ENCODE data around the gene PTEN.

DNA sequence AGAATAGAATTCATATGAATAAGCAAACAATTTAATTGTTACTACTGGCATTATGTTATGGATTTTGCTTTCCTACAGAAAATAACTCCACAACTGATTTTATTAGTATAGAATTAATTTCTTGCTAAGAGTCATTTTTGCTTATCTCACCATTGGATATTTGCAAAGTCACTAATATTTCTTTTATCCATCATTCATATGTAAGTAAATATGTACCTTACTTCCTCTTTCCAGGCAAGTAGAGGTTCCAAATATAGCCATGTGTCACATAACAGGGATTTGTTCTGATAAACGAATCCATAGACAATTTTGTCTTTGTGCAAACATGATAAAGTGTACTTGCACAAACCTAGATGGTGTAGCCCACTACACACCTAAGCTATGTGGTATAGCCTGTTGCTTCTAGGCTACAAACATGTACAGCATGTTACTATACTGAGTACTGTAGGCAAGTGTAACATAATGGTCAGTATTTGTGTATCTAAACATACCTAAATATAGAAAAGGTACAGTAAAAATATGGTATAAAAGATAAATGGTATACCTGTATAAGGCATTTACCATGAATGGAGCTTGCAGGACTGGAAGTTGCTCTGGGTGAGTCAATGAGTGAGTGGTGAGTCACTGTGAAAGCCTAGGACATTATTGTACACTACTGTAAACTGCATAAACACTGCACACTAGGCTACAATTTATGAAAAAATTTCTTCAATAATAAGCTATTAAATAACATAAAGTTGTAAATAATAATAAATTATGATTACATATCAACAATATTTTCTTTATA is 18.4 kb upstream of the PTEN start:
- TF ChIP-seq, protein P1, sequence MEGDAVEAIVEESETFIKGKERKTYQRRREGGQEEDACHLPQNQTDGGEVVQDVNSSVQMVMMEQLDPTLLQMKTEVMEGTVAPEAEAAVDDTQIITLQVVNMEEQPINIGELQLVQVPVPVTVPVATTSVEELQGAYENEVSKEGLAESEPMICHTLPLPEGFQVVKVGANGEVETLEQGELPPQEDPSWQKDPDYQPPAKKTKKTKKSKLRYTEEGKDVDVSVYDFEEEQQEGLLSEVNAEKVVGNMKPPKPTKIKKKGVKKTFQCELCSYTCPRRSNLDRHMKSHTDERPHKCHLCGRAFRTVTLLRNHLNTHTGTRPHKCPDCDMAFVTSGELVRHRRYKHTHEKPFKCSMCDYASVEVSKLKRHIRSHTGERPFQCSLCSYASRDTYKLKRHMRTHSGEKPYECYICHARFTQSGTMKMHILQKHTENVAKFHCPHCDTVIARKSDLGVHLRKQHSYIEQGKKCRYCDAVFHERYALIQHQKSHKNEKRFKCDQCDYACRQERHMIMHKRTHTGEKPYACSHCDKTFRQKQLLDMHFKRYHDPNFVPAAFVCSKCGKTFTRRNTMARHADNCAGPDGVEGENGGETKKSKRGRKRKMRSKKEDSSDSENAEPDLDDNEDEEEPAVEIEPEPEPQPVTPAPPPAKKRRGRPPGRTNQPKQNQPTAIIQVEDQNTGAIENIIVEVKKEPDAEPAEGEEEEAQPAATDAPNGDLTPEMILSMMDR (IDR thresholded peaks at IDR 0.05), result no peak
- TF ChIP-seq POLR2A (IDR thresholded peaks at IDR 0.05), result no peak
- TF ChIP-seq EP300 (IDR thresholded peaks at IDR 0.05; ENCODE audit: low read depth), result no peak
- no peak for TF ChIP-seq POLR2AphosphoS5 (IDR thresholded peaks at IDR 0.05)
